Right lobe of liver (tissue), 4 donors: ENCODE measurements around the gene SPOCK1.

Experiments used
- CTCF ChIP-seq, 4 donors: fragments of 200-600 bp in 3 of 4; fragments of 450-650 bp in 1 of 4; IDR thresholded peaks; one replicate each; pipeline versions ENCODE4 v1.5.1 to v1.8.0; 2016 to 2022; ENCODE audit warnings: antibody characterized with exemption in 4 of 4, mild to moderate bottlenecking in 2 of 4
- POLR2A ChIP-seq: fragments of 450-650 bp; IDR thresholded peaks from one replicate; pipeline ENCODE4 v1.6.1; 2017; ENCODE audit warnings: antibody characterized with exemption, mild to moderate bottlenecking
- donor health status: DM: no; HTN: no; CAD: no.
- donor health status: DM: no; HTN: no; CAD: no.
- donor health status: DM: no; HTN: yes; CAD: no.

GRCh38 chr5:136957428-136957827 lies 541.7 kb downstream of the SPOCK1 start:
- TF ChIP-seq CTCF (IDR thresholded peaks at IDR 0.05) (no peak), POLR2A (no peak)
